OCI-M2 (cell line): ENCODE measurements around the gene PRPH2.
"Not testable (repeated sequence)": the region's sequence is repeated elsewhere in the genome, so short reads cannot be mapped to it uniquely, and the experiment has no call there.

ENCODE experiments used
- DNase-seq: peaks from one replicate; lab custom pipeline; 2025; ENCODE audit not compliant: unreplicated experiment; lab: John Stamatoyannopoulos, UW

PRPH2 gene

DNA sequence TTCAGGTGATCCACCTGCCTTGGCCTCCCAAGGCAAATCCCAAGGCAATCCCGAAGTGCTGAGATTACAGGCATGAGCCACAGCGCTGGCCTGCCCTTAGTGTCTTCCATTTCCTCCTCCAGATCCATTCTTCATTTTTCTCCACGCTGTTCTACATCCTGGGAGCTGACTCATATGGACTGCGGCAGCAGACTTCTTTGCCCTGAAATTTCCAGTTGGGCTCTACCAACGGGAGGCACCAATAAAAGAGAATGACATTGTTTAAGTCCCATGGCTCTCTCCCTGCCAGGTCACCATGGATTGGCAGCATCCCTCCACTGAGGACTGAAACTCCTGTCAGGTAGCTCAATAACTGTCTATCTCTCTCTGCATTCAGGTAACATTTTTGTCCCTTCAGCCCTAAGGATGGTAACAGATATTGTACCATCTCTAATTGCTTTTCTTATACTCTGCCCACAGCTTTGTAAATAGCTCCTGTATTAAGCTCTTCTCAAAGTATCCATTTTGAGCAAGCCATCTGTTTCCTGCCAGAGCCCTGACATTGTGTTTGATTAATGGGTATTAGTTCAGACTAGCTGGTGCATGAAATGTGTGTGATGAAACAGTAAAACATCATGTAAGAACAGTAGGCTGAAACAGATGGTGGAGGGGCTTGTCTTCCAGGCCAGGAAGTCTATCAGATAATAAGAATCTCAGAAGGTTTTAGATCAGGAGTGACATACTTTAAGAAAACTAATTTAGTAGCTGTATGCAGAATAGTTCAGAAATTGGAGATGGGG is 19.9 kb upstream of the PRPH2 start:
- no peak for DNase-seq

DNA sequence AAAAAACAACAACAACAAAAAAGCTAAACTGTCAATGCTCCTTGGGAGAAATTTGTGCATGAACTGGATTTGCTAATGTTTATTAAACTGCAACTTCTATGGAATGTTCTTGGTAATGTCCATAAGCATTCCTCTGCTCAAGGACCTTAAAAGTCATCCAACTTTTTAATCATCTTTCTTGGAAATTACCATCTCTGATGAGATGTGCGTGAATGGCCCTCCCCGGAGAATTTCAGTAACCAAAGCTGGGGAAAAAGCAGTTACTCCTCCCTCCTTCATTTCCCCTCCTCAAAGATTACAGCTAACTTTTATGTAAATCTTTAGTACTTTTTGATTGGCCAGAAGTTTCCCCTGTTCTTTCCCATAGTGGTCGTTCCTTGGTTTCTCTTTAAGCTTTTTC is 18.3 kb upstream of the PRPH2 start:
- no peak for DNase-seq

DNA sequence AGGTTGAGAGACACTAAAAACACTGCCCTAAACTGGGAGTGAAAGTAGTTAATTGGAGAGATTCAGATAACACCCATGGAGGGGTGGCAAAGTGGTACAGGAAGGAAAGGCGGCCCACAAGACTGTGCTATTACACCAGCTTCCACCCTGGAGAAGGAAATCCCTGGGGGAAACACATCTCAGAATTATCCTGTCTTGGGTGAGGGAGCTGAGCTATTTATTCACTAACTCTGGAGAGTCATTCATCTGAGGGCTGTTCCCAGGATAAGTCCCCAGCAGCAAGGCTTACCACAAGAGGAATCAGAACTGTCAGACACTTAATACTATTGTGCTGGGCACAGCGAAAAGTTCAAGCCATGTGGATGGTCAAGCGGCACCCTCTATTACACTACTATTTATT is 13.6 kb upstream of the PRPH2 start:
- no peak for DNase-seq

DNA sequence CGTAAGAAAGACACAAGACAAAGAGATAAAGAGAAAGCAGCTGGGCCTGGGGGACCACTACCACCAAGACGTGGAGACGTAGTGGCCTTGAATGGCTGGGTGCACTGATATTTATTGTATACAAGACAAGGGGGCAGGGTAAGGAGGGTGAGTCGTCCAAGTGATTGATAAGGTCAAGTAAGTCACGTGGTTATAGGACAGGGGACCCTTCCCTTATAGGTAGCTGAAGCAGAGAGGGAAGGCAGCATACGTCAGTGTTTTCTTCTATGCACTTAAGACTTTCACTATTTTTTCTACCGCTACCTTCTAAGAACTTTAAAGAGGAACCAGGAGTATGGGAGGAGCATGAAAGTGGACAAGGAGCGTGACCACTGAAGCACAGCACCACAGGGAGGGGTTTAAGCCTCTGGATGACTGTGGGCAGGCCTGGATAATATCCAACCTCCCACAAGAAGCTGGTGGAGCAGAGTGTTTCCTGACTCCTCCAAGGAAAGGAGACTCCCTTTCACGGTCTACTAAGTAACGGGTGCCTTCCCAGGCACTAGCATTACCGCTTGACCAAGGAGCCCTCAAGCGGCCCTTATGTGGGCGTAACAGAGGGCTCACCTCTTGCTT is 11.6 kb upstream of the PRPH2 start:
- not testable (repeated sequence) for DNase-seq

DNA sequence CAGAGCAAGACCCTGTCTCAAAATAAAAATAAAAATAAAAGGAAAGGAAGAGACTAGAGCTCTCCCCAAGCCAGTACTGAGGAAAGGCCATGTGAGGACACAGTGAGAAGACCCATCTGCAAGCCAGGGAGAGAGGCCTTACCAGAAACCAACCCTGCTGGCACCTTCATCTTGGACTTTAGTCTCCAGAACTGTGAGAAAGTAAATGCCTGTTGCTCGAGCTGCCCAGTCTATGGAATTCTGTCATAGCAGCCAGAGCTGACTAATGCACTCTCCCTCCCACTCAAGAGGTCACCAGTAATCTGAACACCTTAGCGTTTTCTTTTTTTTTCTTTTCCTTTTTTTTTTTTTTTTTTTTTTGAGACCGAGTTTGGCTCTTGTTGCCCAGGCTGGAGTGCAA is 7.3 kb upstream of the PRPH2 start:
- DNase-seq, result no peak

DNA sequence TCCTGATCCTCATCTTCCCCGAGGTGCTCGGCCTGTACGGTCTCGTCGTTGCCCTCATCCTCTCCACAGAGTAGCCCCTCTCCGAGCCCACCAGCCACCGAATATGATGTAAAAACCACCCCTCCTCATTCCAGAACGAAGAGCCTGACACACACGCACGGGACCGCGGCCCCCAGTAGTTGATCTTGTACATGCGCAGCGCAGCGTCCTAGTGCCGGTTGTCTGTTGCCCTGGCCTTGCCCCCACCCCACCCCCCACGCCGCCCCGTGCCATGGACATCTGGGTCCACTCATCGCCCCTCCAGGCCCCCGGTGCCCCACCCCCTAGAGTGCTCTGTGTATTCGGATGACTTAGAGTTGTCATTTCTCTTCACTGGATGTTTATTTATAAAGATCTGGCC is 5.2 kb upstream of the PRPH2 start:
- no peak for DNase-seq

DNA sequence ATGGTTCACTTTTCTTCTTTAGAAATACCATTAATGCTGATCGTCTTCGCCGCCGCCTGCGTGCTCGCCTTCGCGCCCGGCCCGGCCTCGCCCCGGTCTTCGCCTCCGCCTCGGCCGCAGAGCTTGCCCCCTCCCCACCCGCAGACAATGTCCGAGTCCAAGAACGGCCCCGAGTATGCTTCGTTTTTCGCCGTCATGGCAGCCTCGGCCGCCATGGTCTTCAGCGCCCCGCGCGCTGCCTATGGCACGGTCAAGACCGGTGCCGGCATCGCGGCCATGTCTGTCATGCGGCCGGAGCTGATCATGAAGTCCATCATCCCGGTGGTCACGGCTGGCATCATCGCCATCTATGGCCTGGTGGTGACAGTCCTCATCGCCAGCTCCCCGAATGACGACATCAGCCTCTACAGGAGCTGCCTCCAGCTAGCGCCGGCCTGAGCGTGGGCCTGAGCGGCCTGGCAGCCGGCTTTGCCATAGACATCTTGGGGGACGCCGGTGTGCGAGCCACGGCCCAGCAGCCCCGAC is 4.8 kb upstream of the PRPH2 start:
- no peak for DNase-seq

DNA sequence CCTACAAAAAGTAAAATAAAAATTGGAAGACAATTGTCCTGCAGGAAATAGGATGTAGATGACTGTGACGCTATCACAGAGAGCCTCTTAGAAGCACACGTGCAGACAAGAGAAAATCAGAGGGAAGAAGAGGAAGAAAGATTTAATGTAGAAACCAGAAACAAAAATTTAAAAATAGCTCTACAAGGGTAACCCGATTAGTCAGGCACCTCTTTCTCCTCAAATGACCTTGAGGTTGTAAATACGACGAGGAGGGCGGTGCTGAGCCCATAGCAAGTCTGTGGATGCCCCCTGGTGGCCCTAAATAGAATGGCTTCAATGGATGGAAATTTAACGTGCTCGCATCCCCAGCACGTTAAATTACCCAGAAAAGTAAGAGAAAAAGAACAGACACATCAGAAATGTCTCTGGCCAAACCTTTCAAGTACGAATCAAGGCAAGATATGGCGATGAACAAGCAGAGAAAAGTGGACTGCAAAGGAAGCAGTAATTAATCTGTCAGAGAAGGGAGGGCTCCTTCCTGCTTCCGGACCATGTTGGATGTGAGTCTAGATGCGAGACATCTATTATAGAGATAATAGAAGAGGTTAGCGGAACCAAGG is 4.2 kb upstream of the PRPH2 start:
- no peak for DNase-seq

DNA sequence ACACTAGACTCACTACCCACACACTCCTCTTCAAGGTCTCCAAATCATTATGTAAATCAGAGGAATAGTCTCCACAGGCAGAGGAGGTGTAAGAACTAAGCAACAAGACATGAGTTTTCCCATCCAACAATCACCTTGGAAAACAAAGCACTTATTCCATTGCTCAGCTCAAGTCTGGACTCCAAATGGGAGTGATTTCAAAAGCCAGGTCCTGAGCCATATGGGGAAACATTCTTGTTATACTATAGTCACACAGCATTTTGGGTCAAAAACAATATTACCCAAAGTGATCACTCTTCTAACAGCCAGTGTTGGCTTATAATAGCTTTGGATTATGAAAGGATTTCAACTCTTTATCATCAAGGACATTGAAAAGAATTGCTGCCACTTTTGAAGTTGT is 3.6 kb upstream of the PRPH2 start:
- no peak for DNase-seq

DNA sequence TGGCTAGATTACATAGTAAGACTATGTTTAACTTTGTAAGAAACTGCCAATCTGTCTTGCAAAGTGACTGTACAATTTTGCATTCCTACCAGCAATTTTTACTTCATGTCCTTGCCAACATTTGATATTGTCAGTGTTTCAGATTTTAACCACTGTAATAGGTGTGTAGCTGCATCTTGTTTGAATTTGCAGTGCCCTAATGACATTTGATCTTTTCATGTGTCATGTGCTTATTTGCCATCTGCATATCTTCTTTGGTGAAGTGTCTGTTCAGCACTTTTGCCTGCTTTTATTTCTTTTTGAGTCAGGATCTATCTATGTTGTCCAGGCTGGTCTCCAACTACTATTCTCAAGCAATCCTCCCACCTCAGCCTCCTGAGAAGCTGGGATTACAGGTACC is 2.4 kb upstream of the PRPH2 start:
- no peak for DNase-seq

DNA sequence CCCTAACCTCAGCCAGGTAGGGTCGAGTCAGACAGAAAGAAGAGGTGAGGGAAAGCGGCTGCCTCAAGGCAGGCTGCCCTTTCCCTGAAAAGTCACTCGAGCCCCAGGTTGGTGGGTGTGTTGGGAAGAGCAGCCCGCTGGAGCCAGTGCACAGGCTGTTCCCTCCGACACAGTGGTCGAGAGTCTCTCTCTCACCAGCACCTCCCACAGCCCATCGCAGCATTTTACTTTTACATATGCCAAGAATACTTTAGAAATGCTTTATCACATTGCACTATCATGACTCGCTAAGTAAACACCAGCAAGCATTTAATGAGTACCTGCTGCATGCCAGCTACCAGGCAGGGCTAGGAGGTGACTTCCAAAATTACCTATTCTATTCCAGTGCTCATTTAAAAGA is 1.7 kb downstream of the PRPH2 start:
- DNase-seq, result no peak

DNA sequence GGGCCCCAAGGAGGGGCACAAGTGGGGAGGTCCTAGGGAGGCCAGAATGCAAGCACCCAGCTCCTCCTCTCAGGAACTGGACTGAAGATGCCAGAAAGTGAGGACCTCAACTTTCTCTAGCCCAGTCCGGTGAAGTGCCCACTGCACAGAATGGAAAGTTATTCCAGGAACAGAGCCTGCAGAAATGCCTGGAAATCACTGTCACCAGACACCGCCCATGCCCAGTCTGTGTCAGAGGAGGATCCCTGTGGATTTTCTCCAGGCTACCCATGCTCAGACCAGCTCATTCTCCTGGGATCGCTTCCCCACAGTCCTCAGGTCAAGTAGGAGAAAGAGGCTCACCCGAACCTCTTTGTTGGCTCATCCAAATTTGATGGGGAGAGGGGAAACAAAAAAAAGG is 6.5 kb downstream of the PRPH2 start:
- DNase-seq, result no peak

DNA sequence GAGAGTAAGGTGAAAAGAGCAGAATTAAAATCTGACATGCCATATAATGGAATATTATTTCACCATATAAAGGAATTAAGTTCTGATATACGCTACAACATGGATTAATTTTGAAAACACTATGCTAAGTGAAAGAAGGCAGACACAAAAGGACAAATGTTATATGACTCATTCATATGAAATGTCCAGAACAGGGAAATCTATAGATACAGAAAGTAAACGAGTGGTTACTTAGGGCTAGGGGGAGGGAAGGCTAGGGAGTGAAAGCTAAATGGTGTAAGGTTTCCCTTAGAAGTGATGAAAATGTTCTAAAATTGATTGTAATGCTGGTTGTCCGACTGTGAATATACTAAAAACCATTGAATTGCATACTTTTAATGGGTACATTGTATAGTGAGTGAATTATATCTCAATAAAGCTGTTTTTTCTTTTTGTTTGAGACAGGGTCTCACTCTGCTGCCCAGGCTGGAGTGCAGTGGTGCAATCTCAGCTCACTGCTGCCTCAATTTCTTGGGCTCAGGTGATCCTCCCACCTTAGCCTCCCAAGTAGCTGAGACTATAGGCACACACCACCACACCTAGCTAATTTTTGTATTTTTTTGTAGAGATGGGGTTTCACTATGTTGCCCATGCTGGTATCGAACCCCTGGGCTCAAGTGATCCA is 8.2 kb downstream of the PRPH2 start:
- no peak for DNase-seq

DNA sequence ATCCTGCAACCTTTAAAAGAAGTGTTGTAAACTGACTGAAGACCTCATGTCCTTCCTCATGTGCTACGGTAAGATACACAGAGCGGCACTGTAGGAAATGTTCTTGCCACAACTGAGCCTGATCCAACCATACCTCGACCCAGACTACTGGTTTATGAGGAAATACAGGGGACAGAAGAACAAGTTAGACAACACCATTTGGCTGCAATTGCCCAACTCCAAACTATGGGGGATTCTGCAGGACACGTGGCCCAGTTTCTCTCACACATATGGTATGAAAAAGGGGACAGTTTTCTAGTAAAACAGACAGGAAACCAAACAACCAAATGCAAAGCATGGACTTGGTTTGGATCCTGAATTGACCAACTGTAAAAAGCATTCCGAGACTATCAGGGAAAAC is 10.5 kb downstream of the PRPH2 start:
- no peak for DNase-seq

DNA sequence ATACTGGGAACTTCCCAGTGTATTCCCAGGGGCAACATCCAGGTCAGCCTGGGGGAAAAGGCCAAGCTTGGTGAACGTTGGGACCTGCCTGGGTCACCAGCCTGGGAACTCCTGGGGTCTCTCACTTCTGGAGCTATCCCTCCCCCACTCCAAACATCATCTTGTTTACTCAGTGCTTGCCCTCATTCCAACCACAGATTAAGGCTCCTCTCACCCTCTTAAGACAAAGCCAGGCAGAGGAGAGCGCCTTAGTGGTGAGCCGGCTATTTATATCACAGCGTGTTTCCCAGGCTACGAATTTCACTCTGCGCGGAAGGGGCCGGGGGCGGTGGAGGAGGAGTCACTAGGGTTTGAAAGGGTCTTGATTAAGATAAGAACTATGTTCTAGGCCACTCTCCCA is 12.1 kb downstream of the PRPH2 start:
- no peak for DNase-seq

DNA sequence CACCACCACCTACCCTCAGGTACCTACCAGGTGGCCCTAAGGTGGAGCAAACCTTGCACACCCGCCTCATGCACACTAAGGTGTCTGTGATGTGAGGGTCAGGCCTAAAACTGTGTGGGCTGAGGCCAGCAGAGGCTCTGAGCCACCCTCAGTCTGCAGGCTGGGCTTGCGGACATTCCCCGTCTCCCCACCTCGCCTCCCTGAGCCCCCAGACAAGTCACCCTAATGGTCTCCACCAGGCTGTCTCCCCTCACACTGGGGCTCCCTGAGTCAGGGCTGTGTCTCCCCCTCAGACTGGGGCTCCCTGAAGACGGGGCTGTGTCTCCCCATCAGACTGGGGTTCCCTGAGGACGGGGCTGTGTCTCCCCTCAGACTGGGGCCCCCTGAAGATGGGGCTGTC is 12.5 kb downstream of the PRPH2 start:
- no peak for DNase-seq

DNA sequence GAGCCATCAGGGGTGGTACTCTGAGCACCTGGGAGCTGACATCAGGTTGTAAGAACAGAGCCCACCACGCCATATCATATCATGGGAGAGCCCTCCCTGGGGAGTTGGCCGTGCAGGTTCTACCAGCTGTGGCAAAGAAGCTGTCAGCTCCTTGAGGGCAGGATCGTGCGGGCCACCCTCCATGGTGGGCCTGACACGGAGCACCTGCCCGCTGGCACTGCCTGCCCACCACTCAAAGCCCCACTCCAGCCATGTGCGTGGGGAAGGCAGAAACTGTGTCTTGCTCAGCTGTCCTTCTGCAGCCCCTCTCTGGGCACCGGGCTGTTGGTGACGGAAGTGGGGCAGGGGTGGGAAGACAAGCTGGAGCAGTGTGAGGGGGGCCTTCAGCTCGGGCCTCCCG is 14.3 kb downstream of the PRPH2 start:
- DNase-seq, result no peak

DNA sequence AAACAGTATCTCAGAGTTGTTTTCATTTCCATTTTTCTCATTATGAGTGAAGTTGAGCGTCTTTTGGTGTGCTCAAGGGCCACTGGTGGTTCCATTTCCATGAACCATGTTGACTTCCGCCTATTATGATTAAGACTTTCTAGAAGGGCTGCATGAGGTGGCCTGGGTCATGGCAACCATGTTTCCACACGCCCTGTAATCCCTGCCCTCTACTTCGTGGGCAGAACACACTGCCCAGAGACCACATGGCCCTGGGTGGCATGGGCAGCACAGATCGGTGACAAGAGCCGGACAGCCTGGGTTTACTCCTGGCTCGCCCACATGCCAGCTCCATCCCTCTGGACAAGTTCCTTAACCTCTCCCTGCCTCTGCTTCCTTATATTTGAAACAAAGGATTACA is 14.8 kb downstream of the PRPH2 start:
- no peak for DNase-seq

DNA sequence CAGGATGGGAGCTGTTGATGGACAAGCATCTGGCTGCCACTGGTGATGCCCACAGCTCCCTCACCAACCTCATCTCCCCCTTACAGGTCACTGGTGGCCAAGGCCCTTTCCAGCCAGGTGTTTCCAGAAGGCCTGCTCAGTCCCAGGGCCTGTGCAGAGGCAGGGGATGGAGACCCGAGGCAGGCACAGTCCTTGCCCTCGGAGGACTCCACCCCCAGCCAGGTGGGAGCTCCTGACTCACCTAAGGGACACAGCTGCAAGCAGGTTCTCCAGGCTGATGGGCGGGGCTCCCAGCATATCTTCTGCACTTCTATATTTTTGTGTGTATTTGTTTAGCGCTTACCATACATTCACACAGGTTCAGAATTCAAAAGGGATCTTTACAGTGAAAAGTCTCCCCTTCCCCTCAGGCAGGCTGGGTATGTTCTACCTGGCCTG is 17.4 kb downstream of the PRPH2 start:
- no peak for DNase-seq

DNA sequence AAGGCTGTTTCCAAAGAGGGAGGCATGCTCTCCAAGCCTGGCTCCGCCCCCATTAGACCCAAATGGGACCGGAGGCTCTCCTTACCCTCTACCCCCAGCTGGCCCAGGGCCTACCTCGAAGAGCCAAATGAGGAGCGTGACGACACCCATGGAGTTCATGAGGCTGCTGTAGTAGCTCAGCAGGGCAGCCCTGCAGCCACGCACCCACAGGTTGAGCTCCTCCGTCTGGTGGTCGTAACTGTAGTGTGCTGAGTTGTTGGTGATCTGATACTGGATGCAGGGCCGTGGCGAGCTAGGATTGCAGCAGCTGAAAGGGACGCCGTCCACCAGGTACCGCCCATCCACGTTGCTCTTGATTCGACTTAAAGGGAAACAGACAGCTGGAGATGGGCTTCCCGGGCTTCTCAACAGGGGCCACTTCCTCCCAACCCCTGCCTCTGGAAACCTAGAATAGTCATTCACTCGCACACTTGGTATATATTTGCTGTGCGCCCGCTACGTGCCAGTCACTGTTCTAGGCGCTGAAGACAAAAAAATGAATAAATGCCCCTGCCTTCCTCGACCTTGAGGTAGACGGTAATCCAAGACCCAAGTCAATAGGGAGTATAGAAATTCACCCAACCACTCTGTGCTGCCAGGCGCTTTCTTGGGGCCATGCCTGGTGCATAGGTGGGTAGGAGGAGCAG is 18.0 kb downstream of the PRPH2 start:
- no peak for DNase-seq

DNA sequence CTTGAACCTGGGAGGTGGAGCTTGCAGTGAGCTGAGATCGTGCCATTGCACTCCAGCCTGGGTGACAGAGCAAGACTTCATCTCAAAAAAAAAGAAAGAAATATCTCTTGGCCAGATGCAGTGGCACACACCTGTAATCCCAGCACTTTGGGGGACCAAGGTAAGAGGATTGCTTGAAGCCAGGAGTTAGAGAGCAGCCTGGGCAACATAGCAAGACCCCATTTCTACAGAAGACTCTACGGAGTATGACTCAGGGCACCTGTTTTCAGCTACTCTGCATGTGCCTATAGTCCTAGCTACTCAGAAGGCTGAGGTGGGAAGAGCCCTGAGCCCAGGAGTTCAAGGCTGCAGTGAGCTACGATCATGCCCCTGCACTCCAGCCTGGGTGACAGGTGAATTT is 19.6 kb downstream of the PRPH2 start:
- not testable (repeated sequence) for DNase-seq
